CD4-positive, alpha-beta T cell treated with Interleukin-6 for 4 hours (primary cell): Measurements from ENCODE around the gene LRRC51.

Source experiments
- DNase-seq: peaks from one replicate; pipeline ENCODE4 v3.0.0-alpha.2; 2020; ENCODE audit warnings: mixed read lengths

Gene LRRC51

GRCh38 chr11:72080326-72081183, at the start of gene LRRC51, which contains the start of gene NUMA1:
Gene LRRC51, plus strand, starts transcription at chr11:72080850. Its CDS starts 8,234 bp downstream, at chr11:72089084.
Gene NUMA1, minus strand, starts transcription at chr11:72080542. Its CDS starts 44,599 bp downstream, at chr11:72035943.
- peak; percentile 99 for DNase-seq

GRCh38 chr11:72036687-72037086, 44.0 kb upstream of the LRRC51 start:
- no peak for DNase-seq

GRCh38 chr11:72037554-72038311, 42.9 kb upstream of the LRRC51 start:
- DNase-seq: no peak

GRCh38 chr11:72038491-72038890, 42.2 kb upstream of the LRRC51 start:
- no peak for DNase-seq

- peak; percentile 24 for DNase-seq
Observed at GRCh38 chr11:72039031-72039855, 41.4 kb upstream of the LRRC51 start.

GRCh38 chr11:72039856-72040401, 40.7 kb upstream of the LRRC51 start:
- DNase-seq: no peak

GRCh38 chr11:72040491-72041363, 39.9 kb upstream of the LRRC51 start:
- DNase-seq: peak; percentile 88

- DNase-seq: peak; percentile 63
Observed at GRCh38 chr11:72041364-72042063, 39.1 kb upstream of the LRRC51 start.

GRCh38 chr11:72042064-72042745, 38.4 kb upstream of the LRRC51 start:
- no peak for DNase-seq

GRCh38 chr11:72045849-72046248, 34.8 kb upstream of the LRRC51 start:
- no peak for DNase-seq

- DNase-seq: no peak
Observed at GRCh38 chr11:72048766-72049460, 31.7 kb upstream of the LRRC51 start.

GRCh38 chr11:72058416-72059034, 22.1 kb upstream of the LRRC51 start:
- no peak for DNase-seq

- no peak for DNase-seq
Observed at GRCh38 chr11:72061739-72062396, 18.8 kb upstream of the LRRC51 start.

- no peak for DNase-seq
Observed at GRCh38 chr11:72066855-72067254, 13.8 kb upstream of the LRRC51 start.

- no peak for DNase-seq
Observed at GRCh38 chr11:72067266-72067665, 13.4 kb upstream of the LRRC51 start.

GRCh38 chr11:72067676-72068075, 13.0 kb upstream of the LRRC51 start:
- no peak for DNase-seq

GRCh38 chr11:72069200-72069599, 11.4 kb upstream of the LRRC51 start:
- DNase-seq: no peak

GRCh38 chr11:72069787-72070251, 10.8 kb upstream of the LRRC51 start:
- DNase-seq: no peak
